HCEC 1CT (cell line): ENCODE data around the gene TMTC3.
A peak's percentile ranks its signal among the peaks of the same experiment; 100 is the strongest.
"Not testable (repeated sequence)": the region's sequence is repeated elsewhere in the genome, so short reads cannot be mapped to it uniquely, and the experiment has no call there.

ENCODE experiments used
- DNase-seq: peaks from one replicate; pipeline ENCODE4 v3.0.0-alpha.2; 2017

Gene TMTC3

DNA sequence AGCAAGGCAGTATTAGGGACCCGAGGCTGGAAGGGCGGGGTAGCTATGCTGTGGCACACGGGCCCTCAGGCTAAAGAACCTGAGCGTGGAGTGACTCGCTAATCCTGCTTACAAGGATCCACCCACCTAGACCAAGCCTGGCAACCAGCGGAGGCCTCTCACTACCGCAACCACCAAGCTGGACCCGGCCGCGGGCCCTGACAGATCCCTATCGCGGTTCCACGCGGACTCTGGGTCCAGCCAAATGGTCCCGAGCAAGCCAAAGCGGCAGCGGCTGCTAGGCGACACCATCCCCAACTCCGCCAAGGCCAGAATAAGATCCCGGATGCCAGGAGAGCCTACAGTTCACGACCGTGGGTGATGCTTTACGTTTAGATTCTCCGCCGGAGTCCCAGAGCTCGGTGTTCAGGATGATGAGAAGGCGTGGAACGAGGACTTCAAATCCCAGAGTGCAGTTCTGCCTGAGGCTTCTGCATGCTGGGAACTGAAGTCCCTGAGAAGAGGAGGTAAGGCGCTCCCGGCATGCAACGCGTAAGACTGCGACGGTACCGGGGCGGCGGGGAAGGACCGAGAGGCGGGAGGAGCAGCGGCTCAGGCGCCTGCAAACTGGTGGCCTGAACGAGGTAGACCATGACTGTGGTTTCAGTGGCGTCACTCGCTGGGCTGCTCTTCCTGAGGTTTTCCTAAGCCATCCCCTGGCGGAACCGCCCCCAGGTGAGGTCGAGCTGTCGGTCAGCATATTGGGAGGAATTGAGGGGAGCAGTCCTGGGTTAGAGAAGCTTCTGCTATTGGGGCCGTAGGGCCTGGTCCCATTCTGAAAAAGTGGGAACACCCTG, at the start of gene TMTC3, which contains the start of gene CEP290:
Gene TMTC3 (plus strand): TSS at position 534 of the 836 bp plus-strand sequence. CDS start 6,009 bp downstream, outside the sequence.
Gene CEP290 (minus strand): TSS at position 315 of the 836 bp plus-strand sequence. CDS start 781 bp downstream, outside the sequence.
- peak; percentile 100 for DNase-seq

DNA sequence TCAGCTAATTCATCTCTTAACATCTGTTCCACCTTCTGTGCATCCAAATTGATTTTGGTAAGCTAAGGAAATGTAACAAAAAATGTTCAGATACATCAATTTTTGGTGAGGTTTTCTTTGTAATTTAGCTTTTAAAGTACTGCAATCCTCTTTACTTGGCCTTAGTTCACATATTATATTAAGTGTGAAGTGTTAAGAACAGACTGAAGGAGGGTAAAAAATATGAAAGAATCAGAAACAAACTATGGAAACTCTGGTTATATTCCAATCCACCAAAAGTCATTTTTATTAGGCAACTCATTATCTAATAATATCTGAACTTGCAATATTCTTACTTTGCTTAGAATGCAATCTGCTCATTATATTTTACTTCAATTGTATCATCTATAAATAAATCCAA, 49.3 kb upstream of the TMTC3 start:
- no peak for DNase-seq

DNA sequence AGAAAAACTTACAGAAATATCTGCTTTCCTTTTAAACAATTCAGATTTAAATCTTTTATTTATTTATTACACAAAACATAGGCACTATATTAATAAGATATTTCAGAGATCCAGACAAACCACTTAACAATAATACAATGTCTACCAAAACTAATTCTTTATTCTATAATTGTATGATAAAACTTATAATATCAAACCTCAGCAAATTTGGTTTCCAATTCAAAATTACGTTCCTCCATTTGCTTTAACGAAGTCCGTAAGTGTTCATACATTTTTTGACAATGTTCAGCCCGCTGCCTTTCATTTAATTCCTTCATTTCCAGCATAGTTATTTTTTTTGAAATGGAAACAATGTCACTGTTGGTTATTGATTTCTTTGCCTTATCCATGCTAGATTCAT, 48.5 kb upstream of the TMTC3 start:
- DNase-seq, result no peak

DNA sequence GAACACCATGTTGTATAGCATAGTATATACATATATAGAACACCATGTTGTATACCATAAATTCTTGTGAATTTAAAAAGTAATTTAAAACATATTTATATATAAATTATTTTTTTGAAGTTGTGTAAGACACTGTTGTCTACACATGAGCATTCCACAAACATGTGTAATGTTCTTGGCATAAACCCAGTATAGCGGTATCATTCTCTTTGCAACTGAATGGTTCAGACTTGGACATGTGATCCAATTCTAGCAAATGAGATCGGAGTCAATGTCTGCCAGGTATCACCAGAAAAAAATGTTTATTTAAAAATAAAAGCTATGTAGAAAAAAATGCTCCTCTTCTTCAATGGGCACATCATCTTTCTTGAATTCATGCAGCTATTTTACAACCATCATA, 34.1 kb upstream of the TMTC3 start:
- DNase-seq, result peak; percentile 4

DNA sequence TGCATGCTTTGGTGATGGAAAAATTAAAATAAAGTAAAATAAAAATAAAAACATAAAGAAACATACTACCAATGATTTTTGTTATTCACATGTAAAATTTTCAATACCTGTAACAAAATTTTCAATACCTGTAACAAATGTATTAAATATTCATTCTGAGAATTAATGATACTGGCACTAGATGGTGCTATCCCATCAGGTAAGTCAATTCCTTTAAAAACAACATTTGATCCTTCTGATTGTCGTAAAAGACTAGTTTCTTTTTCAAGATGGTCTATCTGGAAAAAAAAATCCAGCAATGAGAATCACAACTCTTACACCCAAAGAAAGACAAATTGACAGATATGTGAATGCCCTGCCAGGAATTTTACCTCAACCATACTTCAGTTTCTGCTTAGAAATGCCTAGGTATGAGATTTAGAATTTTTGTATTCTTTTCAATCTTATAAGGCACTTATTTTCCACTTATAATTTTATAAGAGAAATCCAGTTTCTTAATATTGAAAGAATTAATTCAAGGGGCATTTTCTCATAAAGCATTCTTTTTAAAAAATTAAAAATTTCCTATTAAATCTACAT, 30.9 kb upstream of the TMTC3 start:
- DNase-seq, result peak; percentile 54

DNA sequence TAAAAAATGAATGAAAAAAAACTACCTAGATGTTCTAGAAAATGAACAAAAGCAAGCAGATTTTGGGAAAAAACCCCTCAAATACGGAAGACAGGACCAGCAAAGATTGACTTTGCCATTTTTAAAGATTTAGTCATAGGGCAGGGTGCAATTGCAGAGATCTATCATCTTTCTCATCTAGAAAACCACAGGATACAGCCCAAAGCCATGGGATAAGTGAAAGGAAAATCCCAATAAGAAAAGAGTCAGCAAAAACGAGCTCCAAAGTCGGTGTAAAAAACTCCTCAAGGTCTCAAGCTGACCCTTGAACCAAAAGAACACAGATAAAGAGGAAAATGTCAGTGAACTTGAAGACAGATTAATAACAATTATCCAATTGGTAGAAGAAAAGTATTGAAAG, 28.2 kb upstream of the TMTC3 start:
- peak; percentile 35 for DNase-seq

DNA sequence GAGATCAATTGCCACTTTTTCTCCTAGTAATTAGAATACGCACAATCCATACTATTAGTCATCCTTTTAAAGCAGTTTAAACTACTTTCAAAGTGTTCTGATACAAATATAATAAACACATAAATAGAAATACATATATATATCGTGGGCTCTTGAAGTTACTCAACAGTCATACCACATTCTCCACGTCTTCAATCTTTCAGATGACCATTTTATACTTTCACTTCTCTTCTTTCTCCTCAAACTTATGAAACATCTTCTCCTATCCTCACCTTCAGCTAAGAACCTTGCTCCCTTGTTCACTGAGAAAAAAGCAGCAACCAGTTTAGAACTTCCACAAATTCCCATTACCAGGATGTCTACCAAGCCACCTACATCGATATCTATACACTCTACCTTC, 19.4 kb upstream of the TMTC3 start:
- no peak for DNase-seq

DNA sequence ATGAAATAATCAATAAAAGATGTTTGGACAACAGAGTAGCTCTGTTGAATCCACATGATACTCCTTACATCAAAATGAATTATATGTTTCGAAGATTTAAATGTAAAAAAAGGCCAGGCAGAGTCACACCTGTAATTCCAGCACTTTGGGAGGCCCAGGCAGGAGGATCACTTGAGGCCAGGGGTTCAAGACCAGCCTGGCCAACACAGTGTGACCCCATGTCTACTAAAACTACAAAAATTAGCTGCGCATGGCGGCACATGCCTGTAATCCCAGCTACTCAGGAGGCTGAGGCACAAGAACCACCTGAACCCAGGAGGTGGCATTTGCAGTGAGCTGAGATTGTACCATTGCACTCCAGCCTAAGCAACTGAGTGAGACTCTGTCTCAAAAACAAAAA, 15.0 kb upstream of the TMTC3 start:
- DNase-seq, result no peak

DNA sequence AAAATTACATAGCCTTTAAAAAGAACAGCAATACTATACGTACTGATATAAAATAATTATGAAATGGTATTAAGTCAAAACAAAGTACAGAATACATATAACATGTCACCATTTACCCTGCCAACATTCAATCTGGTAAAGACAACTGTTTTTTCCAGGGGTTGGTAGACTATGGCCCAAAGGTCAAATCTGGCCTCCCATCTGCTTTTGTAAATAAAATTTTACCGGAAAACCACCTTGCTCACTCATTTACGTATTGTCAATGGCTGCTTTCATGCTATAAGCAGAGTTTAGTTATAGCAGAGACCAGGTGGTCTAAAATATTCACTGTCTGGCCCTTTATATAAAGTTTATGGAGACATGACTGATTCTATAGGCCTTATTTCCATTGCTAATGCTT, 14.3 kb upstream of the TMTC3 start:
- no peak for DNase-seq

DNA sequence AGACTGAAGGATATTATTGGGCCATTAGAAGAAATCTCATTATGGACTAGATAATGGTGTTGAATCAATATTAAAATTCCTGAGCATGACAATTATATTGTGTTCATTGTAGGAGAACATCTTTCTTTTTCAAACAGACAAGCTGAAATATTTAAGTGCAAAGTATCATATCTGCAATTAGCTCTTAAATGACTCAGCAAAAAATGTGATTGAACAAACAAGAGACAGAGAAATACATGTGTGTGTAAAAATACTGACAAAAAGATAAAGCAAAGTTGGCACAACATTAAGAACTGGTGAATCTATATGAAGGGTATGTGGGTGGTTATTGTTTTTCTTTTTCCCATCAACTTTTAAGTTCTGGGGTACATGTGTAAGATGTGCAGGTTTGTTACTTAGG, 9.7 kb upstream of the TMTC3 start:
- no peak for DNase-seq

DNA sequence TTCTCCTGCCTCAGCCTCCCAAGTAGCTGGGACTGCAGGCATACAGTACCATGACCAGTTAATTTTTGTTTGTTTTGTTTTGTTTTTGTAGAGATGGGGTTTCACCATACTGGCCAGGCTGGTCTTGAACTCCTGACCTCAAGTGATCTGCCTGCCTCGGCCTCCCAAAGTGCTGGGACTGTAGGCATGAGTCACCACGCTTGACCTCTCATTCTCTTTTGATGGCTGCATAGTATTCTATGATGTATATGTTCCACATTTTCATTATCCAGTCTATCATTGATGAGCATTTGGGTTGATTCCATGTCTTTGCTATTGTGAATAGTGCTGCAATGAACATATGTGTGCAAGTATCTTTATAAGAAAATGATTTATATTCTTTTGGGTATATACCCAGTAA, 8.9 kb upstream of the TMTC3 start:
- not testable (repeated sequence) for DNase-seq

DNA sequence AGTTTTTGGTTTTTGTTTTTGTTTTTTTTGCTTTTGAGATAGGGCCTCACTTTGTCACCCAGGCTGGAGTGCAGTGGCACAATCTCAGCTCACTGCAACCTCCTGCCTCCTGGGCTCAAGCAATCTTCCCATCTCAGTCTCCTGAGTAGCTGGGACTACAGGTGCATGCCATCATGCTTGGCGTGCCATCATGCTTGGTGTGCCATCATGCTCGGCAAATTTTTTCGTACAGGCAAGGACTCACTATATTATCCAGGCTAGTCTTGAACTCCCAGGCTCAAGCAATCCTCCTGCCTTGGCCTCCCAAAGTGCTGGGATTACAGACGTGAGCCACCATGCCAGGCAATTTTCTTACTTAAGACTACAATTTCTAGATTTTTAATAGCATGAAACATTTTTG, 2.4 kb upstream of the TMTC3 start:
- DNase-seq, result not testable (repeated sequence)

DNA sequence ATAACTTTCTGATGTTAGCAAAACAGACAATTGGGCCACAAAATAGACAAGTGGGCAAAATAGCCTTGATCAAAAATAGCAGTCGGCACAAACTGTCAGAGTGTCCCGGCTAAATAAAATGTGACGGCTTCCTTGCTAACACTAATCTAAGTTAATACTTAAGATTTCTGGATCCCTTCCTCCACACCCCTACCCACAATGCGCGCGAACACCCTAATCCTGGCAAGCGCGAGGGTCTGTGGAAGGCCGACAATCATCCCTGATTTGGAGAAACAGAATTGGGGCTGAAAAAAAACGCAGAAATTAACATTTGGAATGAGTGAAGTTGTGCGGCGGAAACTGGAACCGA, 708 bp upstream of the TMTC3 start:
- no peak for DNase-seq

DNA sequence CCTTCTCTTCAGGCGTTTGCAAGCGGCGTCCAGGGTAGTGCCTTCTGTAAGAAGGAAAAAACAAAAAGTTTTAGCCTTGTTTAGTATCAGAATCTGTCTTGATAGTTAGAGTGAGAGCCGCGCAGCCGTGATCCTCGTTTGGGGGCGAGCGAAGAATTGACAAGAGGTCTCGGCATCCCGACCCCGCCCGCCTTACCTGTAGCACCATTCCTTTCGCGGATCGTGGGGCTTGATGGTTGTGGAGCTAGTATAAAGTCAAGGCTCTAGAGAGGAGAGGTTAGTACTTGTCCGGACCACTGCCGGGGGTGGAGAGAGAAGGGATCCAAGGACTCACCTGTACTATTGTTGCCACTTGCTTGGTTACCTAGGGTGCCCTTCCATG, 494 bp downstream of the TMTC3 start:
- DNase-seq, result no peak

DNA sequence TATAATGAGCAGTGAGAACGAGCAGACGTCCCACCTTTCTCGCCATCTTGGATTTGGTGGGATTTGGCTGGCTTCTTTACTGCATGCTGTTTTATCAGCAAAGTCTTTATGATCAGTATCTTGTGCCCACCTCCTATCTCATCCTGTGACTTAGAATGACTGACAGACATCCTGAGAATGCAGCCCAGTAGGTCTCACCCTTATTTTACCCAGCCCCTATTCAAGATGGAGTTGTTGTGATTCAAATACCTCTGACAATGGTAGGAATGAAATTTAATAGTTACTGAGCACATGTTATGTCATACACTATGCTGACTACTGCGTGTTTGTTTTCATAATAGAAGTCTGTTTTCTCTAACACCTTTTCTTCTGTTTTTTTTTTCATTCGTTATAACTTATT, 1.9 kb downstream of the TMTC3 start:
- DNase-seq, result no peak

DNA sequence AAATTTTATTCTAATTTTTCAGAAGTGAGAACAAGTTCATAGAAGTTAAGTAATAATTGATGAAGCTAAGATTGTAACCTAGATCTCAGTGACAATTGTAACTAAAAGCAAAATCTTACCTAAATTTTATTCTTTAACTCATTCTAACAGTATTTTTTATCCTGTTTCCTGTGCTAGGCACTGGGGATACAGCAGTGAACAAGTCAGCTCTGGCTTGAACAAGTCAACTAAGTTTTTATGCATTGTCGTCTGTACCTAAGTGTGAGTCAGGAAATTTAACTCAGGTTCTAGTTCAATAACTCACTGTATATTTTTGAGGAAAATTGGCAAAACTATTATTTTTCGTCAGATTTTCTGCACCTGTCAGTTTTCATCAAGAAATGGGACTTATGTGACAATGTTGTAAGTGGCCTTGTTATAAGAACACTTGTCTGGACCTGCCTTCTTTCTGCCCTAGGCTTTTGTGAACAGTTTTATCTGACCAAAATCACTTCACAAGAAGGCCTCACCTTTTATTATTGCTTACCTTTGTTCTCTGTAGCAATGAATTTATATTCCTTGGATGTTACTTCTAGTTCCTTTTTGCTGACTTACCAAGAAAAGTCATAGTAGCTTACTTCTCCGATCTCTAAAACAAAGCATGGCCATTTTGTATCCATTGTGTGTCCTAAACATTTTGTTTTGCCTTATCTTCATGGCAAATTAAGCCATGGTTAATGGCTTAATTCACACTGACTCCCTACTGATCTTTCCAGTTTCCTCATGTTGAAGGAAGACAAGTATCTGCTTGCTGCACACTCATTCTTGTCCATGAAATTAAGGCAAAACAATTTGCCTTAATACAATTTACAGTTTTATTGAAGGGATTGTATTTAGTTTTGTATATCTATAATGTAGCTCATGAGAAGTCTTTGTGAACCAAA, 2.7 kb downstream of the TMTC3 start:
- no peak for DNase-seq

DNA sequence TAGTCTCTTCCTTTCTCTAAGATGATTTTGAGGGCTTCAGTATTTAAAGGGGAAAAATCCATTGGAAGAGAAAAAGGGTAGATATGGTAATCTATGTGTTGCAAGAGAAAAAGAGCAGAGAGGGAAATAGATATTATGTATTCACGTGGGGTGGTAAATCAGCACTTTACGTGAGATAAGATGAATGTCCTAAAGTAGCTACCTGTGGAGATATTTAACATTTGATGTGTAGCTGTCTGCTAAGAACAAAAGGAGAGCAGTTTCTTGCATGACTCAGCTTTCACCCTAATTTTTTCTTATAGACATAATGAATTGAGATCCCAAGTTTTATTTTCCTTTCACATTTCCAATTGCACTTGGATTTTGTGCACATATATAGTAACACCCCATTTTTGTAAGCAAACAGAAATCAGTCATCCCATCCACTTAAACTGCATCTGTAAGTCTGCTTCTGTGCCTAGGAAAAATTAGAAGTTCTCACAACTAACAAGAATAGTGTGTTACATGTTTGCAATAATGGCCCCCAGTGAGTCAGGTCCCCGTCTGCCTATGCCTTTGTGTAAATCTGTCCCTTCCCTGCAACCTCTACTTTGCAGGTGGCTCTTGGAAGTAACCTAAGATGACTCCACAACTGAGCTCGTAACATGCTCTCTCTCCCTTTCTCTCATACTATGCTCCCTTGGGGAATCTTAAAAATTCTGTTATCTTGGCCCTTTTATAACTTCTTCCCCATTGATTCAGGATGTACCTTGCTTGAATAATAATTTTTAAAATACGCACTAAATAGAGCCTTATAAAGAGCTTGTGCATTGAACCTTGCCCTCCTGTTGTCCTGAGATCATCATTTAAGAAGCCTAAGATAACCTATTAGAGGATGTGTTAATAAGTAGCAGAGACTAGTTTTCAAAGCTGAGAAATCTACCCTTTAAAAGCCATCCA, 3.7 kb downstream of the TMTC3 start:
- no peak for DNase-seq

DNA sequence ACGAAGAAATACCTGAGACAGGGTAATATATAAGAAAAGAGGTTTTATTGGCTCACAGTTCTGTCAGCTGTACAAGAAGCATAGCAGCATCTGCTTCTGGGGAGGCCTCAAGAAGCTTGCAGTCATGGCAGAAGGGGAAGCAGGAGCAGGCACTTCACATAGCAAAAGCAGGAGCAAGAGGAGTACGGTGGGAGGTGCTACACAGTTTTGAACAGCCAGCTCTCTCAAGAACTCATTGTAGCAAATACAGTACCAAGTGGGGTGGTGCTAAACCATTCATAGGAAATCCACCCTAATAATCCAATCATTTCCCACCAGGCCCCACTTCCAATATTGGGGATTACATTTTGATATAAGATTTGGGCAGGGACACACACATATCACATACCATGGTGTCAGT, 8.0 kb downstream of the TMTC3 start:
- no peak for DNase-seq

DNA sequence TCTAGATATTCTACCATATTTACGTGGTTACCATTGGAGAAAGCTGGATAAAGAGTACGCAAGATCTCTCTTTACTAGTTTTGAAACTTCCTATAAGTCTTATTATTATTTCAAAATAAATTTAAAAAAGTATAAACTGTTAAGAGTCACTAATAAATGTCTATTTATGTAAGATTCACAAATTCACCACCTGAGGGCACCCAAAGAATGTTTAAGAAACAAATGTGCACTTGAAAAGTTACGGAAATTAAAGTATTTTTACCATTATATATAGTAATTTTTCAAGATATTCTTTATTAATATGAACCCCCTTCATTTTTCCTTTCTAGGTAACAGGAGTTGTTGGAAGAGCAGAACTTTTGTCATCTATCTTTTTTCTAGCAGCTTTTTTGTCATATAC, 11.9 kb downstream of the TMTC3 start:
- peak; percentile 54 for DNase-seq

DNA sequence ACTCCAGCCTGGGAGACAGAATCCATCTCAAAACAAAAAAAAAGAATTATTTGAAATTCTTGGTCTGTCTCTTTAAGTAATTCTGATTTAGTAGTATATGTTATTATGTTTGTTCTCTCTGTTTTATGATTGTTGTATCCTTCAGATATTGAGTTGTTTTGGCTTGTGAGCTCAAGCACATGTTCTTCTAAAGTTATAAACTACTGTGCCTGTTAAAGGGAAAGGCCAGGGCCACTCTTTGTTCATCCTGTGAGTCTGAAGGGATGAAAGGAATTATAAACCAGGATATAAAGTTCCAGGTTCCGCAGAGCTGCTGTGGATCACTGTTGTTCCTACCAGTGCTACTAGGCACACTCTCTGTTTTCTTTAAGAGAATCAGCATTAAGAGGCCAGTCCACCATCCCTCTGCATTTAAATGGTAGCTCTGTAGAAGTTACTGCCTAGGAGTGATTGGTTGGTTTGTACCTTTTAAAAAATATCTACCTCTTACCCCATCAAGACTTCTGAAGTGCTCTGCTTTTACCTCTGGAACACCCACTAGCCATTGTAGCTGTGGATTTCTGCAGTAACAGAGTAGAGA, 14.1 kb downstream of the TMTC3 start:
- DNase-seq, result no peak

DNA sequence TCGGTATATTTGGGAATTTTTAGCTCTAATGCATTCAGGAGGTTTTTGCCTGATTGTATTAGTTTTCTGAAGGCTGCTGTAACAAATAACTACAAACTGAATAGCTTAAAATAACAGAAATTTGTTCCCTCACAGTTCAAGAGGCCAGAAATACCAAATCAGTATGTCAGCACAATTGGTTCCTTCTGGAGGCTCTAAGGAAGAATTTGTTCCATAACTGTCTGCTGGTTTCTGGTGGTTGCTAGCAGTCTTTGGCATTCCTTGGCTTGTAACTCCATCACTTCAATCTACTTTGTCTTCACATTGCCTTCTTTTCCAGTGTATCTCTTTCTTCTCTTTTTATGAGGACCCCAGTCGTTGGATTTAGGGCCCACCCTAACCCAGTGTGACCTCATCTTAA, 21.3 kb downstream of the TMTC3 start:
- no peak for DNase-seq

DNA sequence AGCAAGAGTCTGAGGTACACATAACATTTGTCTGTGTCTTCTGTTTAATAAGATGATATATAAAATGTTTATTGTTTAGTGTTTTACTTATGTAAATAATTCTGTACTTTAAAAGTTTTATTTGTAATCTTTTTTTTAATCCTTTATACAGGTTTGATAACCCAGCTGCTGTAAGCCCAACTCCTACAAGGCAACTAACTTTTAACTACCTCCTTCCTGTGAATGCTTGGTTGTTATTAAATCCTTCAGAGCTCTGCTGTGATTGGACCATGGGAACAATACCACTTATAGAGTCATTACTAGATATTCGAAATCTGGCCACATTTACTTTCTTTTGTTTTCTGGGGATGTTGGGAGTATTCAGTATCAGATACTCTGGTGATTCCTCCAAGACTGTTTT, 24.1 kb downstream of the TMTC3 start:
- DNase-seq, result no peak
